SW480 (cell line): ENCODE data around the gene ZNF860.
A peak's percentile ranks its signal among the peaks of the same experiment; 100 is the strongest.
"Not testable (repeated sequence)": the region's sequence is repeated elsewhere in the genome, so short reads cannot be mapped to it uniquely, and the experiment has no call there.

Source experiments
- DNase-seq: peaks from one replicate; pipeline ENCODE4 v3.0.0-alpha.2; 2016; ENCODE audit warnings: low spot score

Gene ZNF860

GRCh38 chr3:31999907-32000439, 18.4 kb downstream of the ZNF860 start:
- no peak for DNase-seq

DNA sequence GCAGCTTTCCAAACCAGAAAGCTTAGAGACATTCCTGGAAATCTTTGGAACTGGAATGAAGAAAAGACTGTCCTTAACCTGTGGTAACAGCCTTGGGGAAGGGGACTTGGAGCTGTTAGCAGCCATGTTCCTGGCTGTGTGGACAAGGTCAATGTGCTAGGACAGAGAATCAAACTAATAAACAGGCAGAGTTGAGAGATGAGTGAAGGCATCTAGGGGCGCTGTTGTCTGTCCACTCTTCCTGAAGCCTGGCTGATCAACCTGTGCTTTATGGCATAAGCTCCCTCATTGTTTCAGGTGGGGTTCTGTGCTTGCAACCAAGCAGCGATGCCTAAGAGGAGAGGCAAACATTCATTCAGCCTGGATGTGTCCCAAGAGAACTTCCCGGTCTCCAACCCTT, 19.3 kb downstream of the ZNF860 start:
- DNase-seq = no peak

GRCh38 chr3:32002561-32003368, 21.2 kb downstream of the ZNF860 start:
- DNase-seq = no peak

- DNase-seq = no peak
Measured at GRCh38 chr3:32003380-32003779, 21.8 kb downstream of the ZNF860 start.

GRCh38 chr3:32004113-32004765, 22.7 kb downstream of the ZNF860 start:
- DNase-seq = no peak

GRCh38 chr3:32009101-32009500, 27.6 kb downstream of the ZNF860 start:
- DNase-seq = no peak

- no peak for DNase-seq
Measured at GRCh38 chr3:32009957-32010356, 28.4 kb downstream of the ZNF860 start.

DNA sequence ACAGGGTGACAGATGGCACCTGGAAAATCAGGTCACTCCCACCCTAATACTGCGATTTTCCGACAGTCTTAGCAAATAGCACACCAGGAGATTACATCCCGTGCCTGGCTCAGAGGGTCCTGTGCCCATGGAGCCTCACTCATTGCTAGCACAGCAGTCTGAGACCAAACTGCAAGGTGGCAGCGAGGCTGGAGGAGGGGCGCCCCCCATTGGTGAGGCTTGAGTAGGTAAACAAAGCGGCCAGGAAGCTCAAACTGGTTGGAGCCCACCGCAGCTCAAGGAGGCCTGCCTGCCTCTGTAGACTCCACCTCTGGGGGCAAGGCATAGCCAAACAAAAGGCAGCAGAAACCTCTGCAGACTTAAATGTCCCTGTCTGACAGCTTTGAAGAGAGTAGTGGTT, 29.1 kb downstream of the ZNF860 start:
- not testable (repeated sequence) for DNase-seq

DNA sequence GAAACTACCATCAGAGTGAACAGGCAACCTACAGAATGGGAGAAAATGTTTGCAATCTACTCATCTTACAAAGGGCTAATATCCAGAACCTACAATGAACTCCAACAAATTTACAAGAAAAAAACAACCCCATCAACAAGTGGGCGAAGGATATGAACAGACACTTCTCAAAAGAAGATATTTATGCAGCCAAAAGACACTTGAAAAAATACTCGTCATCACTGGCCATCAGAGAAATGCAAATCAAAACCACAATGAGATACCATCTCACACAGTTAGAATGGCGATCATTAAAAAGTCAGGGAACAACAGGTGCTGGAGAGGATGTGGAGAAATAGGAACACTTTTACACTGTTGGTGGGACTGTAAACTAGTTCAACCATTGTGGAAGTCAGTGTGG, 34.1 kb downstream of the ZNF860 start:
- not testable (repeated sequence) for DNase-seq

GRCh38 chr3:32017286-32017685, 35.7 kb downstream of the ZNF860 start:
- no peak for DNase-seq

- DNase-seq = peak; percentile 67
Measured at GRCh38 chr3:32018757-32019564, 37.4 kb downstream of the ZNF860 start.

DNA sequence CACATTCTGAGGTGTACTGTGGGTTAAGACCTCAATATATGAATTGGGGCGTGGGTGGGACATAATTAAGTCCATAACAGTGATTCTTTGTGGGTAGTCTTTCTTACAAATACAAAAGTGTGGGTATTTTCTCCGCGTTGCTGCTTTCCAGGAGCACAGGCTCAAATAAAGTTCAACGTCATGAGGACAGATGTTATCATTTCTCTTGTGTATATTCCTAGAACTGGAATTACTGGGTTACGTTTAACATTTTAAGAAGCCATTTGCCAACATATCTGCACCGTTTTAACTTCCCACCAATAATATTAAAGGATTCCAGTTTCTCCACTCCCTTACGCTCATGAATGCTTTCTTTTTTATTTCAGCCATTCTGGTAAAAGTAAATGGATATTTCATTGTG, 39.6 kb downstream of the ZNF860 start:
- no peak for DNase-seq

DNA sequence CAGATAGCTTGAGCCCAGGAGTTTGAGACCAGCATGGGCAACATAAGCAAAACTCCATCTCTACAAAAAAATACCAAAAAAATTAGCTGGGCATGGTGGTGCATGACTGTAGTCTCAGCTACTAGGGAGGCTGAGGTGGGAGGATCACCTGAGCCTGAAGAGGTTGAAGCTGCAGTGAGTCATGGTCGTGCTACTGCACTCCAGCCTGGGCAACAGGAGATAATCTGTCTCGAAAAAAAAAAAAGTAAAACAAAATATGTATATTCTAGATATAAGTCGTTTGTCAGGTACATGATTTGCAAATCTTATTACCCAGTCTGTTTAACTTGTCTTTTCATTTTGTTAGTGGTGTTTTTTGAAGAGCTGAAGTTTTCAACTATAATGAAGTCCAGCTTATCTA, 40.2 kb downstream of the ZNF860 start:
- no peak for DNase-seq

DNA sequence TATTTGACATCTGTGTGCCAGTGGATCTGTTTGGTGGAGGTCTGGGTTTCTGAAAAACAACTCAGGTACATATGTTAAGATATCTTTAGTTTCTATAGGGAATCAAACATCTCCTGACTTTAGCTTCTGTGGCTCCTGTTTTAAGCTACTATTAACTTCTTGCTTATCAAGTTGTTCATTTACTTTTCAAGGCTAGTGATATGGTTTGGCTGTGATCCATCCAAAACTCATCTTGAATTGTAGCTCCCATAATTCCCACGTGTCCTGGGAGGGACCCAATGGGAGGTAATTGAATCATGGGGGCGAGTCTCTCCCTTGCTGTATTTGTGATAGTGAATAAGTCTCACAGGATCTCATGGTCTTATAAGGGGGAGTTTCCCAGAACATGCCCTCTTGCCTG, 41.4 kb downstream of the ZNF860 start:
- DNase-seq = no peak

GRCh38 chr3:32026593-32026992, 45.0 kb downstream of the ZNF860 start:
- no peak for DNase-seq

GRCh38 chr3:32037932-32038267, 56.4 kb downstream of the ZNF860 start:
- DNase-seq = no peak

DNA sequence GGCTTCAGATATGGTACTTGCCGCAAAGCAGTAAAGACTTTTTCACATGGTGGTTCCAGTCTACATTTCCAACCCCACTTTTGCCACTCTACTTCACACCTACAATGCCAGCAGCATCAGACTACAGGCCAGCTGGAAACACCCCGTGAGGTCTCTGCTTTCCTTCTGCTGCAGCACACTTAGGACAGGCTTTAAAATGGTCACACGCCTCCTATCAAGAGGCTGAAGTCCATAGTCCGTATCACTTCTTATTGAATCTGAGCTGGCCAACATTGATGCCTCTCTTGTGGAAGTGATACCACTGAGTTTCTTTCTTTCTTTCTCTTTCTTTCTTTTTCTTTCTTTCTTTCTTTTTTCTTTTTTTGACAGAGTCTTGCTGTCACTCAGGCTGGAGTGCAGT, 59.8 kb downstream of the ZNF860 start:
- DNase-seq = no peak
